NCI-H2029 (cell line): ENCODE results near the gene PHOSPHO2.
A peak's percentile ranks its signal among the peaks of the same experiment; 100 is the strongest.

Source experiments
- DNase-seq: peaks from one replicate; lab custom pipeline; 2025; lab: John Stamatoyannopoulos, UW

Gene PHOSPHO2

GRCh38 chr2:169716938-169717690 lies 22.8 kb downstream of the PHOSPHO2 start:
- DNase-seq: peak; percentile 63

DNA sequence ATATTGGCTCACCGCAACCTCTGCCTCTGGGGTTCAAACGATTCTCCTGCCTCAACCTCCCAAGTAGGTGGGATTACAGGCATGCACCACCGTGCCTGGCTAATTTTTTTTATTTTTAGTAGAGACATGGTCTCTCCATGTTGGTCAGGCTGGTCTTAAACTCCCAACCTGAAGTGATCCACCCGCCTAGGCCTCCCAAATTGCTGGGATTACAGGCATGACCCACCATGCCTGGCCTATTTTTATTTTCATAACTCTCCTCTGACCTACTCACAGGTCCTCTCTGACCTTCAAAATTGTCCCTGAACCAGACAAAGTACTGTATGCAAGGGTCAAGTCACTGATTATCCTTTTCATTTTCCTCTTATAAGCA lies 23.4 kb downstream of the PHOSPHO2 start:
- no peak for DNase-seq

DNA sequence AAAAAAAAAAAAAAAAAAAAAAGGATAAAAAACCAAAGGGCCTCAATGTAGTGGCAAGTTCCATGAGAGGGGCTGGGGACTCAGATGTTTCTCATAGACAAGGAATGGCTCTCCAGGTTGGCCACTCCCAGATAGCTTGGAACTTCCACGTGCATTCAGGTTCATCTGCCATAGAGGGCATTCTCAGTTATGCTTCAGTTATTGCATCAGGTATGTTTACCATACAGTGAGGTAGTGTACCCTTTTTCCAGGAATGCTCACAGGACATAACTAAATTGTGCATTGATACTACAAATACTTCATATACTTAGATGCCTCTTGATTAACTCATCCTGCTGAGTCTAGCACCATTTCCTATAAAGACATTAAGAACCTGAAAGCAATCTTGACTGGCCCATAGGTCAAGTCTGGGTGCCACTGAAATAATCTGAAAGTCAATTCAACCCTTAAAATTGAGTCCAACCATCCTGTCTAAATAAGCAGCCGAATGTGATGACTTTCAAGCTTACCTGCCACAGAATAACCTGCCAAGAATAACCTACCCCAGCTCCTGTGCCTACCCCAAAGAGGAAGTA lies 24.7 kb downstream of the PHOSPHO2 start:
- DNase-seq: no peak

GRCh38 chr2:169721016-169721415 lies 26.7 kb downstream of the PHOSPHO2 start:
- DNase-seq: no peak

GRCh38 chr2:169727065-169727464 lies 32.8 kb downstream of the PHOSPHO2 start:
- no peak for DNase-seq

DNA sequence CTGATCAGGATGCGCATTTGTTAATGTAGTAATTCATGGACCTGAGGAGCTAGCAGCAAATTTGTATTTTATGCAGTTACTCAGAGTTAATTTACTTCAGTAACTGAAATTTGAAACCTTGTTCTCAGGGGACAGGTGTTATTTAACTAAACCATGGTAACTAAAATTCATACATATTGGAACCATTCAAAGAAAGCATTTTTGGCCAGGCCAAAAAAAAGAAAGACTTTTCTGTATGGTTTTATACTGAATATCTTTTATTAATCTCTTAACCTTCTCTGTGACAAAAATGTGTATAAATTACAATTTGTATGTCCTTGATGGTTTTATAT lies 35.0 kb downstream of the PHOSPHO2 start:
- DNase-seq: no peak

DNA sequence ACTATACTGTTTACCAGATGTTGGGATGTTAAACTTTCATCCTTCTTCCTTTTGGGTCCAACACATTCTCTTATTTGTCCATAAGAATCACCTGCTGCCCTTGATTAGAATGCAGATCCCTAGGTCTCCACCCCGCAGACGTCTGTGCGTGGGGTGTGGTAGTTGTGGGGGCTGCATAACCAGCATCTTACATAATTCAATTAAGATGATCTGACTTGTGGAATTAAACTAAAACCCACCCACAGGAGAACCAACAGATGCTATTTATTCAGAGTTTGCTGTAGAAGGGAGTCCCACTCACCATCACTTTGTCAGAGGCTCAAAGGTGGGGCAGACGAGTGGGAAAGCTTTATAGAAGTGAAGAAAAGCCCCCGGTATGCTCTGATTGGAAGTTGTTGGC lies 37.8 kb downstream of the PHOSPHO2 start:
- DNase-seq: no peak

- no peak for DNase-seq
These were observed 38.5 kb downstream of the PHOSPHO2 start for GRCh38 chr2:169732583-169733358.

GRCh38 chr2:169734169-169734847 lies 40.0 kb downstream of the PHOSPHO2 start:
- DNase-seq: peak; percentile 23

DNA sequence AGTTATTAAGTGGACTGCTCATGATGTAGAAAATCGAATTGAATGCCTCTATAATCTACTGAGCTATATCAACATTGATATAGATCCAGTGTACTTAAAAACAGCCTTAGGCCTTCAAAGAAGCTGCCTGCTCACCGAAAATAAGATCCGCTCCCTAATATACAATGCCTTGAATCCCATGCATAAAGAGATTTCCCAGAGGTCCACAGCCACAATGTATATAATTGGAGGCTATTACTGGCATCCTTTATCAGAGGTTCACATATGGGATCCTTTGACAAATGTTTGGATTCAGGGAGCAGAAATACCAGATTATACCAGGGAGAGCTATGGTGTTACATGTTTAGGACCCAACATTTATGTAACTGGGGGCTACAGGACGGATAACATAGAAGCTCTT lies 41.4 kb downstream of the PHOSPHO2 start:
- no peak for DNase-seq

DNA sequence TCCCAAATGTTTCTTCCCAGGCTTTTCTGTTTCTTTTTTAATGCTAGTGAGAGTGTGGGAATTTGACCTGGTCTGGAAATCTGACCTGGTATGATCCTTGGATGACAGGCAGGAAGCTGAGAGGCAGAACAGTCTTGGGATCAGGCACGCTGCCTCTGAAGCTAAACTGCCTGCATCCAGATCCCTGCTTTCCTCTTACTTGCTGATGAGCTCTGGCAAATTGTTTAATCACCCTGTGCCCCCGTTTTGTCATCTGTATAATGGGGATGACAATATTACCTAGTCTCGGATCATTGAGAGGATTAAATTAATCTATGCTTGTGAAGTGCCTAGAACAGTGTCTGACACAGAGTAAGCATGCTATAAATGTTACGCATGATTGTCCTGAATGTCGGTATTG lies 42.6 kb downstream of the PHOSPHO2 start:
- no peak for DNase-seq

GRCh38 chr2:169738566-169739229 lies 44.4 kb downstream of the PHOSPHO2 start:
- DNase-seq: no peak

GRCh38 chr2:169739351-169739750 lies 45.1 kb downstream of the PHOSPHO2 start:
- DNase-seq: no peak

GRCh38 chr2:169743549-169743948 lies 49.3 kb downstream of the PHOSPHO2 start:
- DNase-seq: no peak

- DNase-seq: no peak
These were observed 52.0 kb downstream of the PHOSPHO2 start for GRCh38 chr2:169746240-169746639.

- no peak for DNase-seq
These were observed 54.0 kb downstream of the PHOSPHO2 start for GRCh38 chr2:169748319-169748718.
